ENCODE data around the gene TXNRD1.

Gene TXNRD1

GRCh38 chr12:104290855-104291254 is 75.3 kb downstream of the TXNRD1 start (continued):
- TF ChIP-seq, protein P1, sequence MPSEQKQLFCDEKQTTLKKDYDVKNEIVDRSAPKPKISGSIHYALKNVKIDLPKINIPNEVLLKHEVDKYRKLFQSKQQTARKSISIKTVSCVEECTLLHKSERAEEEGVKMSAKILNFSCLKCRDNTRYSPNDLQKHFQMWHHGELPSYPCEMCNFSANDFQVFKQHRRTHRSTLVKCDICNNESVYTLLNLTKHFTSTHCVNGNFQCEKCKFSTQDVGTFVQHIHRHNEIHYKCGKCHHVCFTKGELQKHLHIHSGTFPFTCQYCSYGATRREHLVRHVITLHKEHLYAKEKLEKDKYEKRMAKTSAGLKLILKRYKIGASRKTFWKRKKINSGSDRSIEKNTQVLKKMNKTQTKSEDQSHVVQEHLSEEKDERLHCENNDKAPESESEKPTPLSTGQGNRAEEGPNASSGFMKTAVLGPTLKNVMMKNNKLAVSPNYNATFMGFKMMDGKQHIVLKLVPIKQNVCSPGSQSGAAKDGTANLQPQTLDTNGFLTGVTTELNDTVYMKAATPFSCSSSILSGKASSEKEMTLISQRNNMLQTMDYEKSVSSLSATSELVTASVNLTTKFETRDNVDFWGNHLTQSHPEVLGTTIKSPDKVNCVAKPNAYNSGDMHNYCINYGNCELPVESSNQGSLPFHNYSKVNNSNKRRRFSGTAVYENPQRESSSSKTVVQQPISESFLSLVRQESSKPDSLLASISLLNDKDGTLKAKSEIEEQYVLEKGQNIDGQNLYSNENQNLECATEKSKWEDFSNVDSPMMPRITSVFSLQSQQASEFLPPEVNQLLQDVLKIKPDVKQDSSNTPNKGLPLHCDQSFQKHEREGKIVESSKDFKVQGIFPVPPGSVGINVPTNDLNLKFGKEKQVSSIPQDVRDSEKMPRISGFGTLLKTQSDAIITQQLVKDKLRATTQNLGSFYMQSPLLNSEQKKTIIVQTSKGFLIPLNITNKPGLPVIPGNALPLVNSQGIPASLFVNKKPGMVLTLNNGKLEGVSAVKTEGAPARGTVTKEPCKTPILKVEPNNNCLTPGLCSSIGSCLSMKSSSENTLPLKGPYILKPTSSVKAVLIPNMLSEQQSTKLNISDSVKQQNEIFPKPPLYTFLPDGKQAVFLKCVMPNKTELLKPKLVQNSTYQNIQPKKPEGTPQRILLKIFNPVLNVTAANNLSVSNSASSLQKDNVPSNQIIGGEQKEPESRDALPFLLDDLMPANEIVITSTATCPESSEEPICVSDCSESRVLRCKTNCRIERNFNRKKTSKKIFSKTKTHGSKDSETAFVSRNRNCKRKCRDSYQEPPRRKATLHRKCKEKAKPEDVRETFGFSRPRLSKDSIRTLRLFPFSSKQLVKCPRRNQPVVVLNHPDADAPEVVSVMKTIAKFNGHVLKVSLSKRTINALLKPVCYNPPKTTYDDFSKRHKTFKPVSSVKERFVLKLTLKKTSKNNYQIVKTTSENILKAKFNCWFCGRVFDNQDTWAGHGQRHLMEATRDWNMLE (tag by site-specific recombination; conservative IDR thresholded peaks at IDR 0.05; ENCODE audit: low read depth) = no peak
- no peak for TF ChIP-seq ZNF221 (tag by site-specific recombination; IDR thresholded peaks at IDR 0.05; ENCODE audit: borderline replicate concordance)

DNA sequence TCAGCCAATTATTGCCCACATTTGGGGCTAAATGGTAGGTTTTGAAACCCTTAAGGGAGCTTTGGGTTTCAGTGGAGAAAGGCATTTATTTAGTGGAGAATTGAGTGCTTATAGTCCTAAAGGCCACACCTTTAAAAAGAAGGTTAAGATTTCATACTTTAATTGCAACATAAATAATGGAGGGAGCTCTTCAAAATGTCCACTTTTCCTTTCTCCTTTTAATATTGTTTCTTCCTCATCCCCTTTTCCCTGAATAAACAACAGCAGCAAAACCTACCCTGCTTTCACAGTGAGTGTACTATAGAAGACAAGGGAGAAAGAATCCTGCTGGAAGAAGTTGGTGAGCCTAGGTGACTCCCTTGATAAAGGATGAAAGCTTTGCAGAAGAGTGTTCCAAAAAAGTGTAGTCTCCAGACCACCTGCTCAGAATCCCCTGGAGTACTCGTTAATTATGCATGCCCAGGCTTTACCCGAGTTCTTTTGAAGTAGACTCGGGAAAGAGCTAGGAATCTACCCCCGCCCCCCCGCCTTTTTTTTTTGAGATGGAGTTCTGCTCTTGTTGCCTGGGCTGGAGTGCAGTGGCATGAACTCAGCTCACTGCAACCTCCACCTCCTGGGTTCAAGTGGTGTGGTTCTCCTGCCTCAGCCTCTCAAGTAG is 76.4 kb downstream of the TXNRD1 start:
- Histone ChIP-seq H3K36me3 (ENCODE audit: control insufficient read depth in 2 of 2, insufficient read depth in 1 of 2, low read length in 2 of 2) (peaks cover 9 to 52% of the 10 kb centered on the region in 2 experiments; a peak in 2 of 3 replicates), H3K4me1 (ENCODE audit: control insufficient read depth, insufficient read depth, low read length) (no peaks in the 10 kb centered on the region), H3K4me3 (ENCODE audit: low read depth, low read length) (no peak overlapping the region), H3K27ac (ENCODE audit: extremely low read depth, low read depth, low read length) (no peak overlapping the region), H3K9me3 (ENCODE audit: control insufficient read depth, insufficient read depth, low read depth, low read length) (no peaks in the 10 kb centered on the region)
- no peak for TF ChIP-seq ZNF544 (tag by site-specific recombination; IDR thresholded peaks at IDR 0.05)
- no peak for TF ChIP-seq SP2 (tag by site-specific recombination; IDR thresholded peaks at IDR 0.05)
- peak; percentile 46; the same call in 1 of the 2 replicates for TF ChIP-seq ZNF366 (tag by site-specific recombination; conservative IDR thresholded peaks at IDR 0.05)
- TF ChIP-seq ZNF24 (tag by site-specific recombination; IDR thresholded peaks at IDR 0.05) = no peak
- TF ChIP-seq, protein P2, sequence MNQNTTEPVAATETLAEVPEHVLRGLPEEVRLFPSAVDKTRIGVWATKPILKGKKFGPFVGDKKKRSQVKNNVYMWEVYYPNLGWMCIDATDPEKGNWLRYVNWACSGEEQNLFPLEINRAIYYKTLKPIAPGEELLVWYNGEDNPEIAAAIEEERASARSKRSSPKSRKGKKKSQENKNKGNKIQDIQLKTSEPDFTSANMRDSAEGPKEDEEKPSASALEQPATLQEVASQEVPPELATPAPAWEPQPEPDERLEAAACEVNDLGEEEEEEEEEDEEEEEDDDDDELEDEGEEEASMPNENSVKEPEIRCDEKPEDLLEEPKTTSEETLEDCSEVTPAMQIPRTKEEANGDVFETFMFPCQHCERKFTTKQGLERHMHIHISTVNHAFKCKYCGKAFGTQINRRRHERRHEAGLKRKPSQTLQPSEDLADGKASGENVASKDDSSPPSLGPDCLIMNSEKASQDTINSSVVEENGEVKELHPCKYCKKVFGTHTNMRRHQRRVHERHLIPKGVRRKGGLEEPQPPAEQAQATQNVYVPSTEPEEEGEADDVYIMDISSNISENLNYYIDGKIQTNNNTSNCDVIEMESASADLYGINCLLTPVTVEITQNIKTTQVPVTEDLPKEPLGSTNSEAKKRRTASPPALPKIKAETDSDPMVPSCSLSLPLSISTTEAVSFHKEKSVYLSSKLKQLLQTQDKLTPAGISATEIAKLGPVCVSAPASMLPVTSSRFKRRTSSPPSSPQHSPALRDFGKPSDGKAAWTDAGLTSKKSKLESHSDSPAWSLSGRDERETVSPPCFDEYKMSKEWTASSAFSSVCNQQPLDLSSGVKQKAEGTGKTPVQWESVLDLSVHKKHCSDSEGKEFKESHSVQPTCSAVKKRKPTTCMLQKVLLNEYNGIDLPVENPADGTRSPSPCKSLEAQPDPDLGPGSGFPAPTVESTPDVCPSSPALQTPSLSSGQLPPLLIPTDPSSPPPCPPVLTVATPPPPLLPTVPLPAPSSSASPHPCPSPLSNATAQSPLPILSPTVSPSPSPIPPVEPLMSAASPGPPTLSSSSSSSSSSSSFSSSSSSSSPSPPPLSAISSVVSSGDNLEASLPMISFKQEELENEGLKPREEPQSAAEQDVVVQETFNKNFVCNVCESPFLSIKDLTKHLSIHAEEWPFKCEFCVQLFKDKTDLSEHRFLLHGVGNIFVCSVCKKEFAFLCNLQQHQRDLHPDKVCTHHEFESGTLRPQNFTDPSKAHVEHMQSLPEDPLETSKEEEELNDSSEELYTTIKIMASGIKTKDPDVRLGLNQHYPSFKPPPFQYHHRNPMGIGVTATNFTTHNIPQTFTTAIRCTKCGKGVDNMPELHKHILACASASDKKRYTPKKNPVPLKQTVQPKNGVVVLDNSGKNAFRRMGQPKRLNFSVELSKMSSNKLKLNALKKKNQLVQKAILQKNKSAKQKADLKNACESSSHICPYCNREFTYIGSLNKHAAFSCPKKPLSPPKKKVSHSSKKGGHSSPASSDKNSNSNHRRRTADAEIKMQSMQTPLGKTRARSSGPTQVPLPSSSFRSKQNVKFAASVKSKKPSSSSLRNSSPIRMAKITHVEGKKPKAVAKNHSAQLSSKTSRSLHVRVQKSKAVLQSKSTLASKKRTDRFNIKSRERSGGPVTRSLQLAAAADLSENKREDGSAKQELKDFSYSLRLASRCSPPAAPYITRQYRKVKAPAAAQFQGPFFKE (tag by site-specific recombination; IDR thresholded peaks at IDR 0.05; ENCODE audit: borderline replicate concordance) = no peak
- TF ChIP-seq PRDM1 (tag by site-specific recombination; IDR thresholded peaks at IDR 0.05) = 0 out of 2 replicates have a peak, but pooled peaks have one; percentile 18
- TF ChIP-seq ZBTB48 (tag by site-specific recombination; IDR thresholded peaks at IDR 0.05) = no peak
- ChIA-PET POLR2A (no interaction called here), CTCF (interaction anchor here (0.7 to 0.8 kb wide), 2 partner anchors 47 to 90 kb away, joined by 3 read pairs; no protein-coding TSS in a partner anchor)
